ENCODE results near the gene NFIC.
A peak's percentile ranks its signal among the peaks of the same experiment; 100 is the strongest.
"Not testable (repeated sequence)": the region's sequence is repeated elsewhere in the genome, so short reads cannot be mapped to it uniquely, and the experiment has no call there.

Gene NFIC

DNA sequence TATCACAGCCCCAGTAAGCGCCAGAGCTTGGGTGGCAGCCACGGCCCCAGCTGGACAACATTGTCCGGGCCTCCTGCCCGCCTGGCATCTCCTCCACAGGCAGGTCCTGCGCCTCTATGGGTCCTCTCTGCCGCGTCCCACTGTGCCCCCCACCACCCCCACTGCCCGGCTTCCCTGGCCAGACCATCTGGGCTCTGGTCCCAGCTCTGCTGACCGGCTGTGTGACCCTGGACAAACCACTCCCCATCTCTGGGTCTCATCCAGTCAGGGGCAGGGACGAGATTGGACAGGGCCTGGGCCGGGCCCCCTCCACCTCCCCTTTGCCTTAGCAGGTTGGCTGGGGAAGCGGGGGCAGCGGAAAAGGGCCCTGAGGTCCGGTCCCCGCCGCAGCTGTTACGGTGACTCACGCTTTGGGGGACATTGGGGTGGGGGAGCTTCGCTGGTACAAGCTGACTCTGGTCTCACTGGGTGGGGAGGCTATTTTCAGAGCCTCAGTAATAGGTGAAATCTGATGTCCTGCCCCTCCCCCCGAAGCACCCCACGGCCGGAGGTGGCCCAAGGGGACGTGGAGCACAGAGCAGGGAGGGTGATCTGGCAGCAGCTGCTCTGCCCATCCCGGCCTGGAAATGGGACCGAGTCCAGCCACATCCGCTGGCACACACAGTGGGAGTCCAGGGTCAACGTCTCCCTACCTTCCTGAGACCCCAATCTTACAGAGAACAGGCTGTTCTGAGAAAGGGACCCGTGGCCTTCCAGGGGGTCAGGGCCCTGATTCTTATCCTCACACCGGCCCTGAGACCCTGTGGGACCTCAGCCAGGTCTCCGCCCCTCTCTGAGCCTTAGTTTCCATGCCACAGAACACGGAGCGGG lies 9.1 kb downstream of the NFIC start:
- DNase-seq: no peak

DNA sequence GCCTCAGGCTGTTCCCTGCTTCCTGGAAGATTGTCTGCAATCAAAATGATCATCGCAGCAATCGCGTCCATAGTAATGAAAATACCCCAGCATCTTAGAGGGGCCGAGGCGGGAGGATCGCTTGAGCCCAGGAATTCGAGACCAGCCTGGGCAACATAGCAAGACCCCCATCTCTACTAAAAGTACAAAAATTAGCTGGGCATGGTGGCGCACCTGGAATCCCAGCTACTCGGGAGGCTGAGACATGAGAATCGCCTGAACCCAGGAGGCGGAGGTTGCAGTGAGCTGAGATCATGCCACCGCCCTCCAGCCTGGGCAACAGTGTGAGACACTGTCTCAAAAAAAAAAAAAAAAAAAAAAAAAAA lies 9.7 kb downstream of the NFIC start:
- DNase-seq: not testable (repeated sequence)

DNA sequence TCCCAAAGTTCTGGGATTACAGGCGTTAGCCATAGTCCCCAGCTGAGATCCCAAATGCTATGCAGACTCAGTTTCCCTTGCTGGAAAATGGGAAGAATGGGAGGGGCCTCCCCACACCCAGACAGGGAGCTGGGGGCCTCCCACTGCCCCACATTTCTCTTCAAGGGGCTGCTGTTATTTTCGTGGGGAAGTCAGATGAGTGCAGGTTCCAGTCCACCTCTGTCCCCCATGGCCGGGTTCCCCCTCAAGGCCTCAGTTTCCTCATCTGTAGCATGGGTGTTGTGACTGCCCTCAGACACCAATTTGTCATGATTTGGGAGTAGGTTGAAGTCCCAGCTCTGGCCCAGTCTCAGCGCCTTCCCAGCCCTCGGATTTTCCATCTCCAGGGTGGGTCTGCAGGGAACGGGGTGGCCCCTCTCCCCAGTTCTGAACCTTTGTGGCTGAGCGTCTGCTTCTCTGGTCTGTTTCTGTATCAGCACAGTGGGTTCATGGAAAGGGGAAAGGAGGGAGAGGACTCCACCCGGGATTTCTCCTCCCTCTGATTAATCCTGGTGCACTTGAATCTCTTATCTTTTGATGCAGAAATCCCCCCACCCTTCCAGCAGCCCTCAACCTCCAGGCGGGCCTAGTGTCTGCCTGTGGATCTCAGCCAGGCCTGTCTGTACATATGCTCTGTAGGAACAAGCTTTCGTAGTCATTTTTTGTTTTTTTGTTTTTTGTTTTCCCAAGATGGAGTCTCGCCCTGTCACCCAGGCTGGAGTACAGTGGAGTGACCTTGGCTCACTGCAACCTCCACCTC lies 12.2 kb downstream of the NFIC start:
- DNase-seq: peak; percentile 7

DNA sequence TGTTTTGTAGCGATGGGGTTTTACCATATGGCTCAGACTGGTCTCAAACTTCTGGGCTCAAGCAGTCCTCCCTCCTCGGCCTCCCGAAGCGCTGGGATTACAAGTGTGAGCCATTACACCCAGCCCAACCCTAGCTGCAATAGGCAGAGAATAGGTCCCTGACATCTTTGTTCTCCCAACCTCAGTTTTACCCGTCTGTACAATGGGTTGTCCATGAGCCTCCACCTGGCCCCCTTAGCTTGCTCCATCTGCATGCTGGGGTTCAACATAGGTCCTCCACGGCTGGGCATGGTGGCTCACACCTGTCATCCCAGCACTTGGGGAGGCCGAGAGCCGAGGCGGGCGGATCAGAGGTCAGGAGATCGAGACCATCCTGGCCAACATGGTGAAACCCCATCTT lies 14.4 kb downstream of the NFIC start:
- DNase-seq: no peak

DNA sequence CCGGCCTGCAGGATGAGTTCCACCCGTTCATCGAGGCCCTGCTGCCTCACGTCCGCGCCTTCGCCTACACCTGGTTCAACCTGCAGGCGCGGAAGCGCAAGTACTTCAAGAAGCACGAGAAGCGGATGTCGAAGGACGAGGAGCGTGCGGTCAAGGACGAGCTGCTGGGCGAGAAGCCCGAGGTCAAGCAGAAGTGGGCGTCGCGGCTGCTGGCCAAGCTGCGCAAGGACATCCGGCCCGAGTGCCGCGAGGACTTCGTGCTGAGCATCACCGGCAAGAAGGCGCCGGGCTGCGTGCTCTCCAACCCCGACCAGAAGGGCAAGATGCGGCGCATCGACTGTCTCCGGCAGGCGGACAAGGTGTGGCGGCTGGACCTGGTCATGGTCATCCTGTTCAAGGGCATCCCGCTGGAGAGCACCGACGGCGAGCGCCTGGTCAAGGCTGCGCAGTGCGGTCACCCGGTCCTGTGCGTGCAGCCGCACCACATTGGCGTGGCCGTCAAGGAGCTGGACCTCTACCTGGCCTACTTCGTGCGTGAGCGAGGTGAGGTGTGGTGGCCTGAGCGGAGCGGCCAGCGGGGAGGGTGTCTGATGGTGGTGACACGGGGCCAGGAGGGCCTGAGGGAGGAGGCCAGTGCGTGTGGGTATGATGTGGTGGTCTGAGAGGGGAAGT lies 15.5 kb downstream of the NFIC start:
- no peak for DNase-seq

DNA sequence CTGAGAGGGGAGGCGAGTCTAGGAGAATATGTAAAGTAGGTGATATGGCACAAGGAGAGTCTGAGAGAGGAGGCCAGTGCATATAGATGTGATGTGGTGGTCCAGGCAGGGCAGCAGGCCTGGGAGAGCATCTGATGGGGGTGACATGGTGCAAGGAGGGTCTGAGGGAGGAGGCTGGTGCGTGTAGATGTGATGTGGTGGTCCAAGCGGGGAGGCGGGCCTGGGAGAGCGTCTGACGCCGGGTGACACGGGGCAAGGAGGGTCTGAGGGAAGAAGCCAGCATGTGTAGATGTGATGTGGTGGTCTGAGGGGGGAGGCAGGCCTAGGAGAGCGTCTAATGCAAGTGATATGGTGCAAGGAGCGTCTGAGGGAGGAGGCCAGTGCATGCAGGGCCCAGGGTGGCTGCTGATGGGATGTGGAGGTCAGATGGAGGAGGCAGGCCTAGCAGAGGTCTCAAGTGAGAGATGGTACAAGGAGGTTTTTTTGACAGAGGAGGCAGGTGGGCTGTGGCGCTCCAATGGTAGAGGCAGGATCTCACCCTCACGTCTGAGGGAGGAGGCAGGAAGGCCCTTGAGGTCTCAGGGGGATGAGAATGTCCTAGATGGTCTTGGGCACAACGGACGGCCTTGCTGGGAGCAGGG lies 16.2 kb downstream of the NFIC start:
- DNase-seq: no peak

DNA sequence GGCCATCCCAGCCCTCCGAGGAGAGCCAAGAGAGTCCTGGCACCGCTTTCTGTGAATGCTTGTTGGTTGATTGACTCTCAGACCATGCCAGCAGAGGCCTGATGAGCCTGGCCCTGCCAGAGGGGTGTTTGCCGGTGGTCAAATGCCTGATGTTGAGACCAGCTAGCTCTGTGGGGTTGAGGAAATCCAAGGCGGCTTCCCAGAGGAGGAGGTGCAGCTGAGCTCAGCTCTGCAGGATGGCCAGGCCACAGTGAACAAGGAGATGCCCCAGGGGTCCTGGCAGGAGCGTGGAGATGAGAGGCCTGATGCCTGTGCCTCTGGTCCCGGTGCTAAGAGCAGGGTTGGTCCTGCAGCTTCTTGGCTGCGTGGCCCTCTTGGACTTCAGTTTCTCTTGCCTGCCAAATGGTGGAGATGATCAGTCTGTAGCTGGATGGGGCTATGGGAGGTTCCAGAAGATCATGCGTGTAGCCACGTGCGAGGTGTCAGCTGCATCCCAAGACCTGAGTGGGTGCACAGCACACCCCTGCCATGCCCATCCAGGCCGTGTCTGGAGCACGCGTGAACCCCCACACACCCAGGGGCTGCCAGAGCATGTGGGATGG lies 16.8 kb downstream of the NFIC start:
- DNase-seq: no peak

DNA sequence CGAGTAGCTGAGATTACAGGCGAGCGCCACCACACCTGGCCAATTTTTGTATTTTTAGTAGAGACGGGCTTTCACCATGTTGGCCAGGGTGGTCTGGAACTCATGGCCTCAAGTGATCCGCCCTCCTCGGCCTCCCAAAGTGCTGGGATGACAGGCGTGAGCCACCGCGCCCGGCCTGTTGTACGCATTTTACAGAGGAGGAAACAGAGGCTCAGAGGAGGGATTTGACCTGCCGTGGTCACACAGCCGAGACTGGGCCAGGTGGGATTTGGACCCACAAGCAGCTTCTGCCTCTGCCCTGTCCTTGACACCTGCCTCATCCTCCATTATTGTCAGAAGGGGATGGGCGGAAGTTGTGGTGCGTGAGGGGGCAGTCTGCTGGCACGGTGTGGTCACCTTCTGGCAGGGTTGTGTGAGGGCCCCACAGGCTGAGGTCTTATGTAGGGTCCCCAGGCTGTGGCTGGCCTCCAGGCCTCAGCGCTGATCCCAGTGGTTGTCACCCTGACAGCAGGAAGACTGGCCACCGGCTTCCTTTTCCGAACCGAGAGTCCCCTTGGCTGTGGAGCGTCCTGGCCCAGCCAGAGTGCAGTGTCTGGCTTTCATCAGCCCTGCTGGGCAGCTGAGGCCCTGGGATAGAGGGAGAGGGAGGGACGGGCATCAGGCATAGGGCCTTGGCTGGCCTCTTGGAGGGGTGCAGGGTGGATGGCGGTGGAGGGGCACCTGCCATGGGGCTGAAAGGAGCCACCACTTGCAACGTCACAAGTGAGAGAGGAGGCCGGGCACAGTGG lies 20.3 kb downstream of the NFIC start:
- no peak for DNase-seq

DNA sequence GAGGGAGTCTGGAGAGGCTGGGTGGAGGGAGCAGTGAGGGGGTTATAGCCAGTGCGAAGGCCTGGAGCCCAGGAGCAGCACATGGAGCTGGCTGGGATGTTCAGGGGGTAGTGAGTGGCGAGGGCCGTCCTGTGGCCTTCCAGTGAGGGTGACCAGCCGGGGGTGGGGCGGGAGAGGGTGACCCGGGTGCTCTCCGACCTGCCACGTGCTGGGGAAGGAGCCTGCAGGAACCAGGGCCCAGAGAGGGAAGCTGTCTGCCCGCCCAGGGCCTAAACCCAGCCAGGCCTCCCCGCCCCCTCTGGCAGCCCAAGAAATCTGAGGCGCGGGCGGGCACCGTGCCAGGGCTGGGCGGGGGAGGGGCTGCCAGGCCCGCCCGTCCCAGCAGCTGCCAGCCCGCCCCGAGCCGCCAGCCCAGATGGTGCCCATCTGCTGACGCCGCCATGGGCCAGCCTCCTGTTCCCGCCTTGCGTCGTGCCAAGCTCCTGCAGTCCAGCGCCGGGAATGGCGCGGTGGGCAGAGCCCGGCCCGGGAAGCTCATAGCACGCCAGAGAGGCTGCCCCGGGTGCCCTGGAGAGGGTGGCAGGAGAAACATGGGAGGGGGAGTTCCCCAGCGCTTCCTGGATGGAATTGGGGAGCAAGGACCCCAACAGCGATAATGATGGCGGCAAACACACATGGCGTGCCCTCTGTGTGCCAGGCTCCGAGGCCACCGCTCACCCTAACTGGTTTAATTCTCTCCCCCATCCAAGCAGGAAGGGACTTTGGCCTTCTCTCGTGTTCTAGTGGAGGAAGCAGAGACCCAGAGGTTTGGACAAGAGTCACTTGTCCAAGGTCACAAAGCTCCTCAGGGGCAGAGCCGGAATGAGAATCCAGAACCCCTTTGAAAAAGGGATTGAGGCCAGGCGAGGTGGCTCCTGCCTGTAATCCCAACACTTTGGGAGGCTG lies 21.5 kb downstream of the NFIC start:
- no peak for DNase-seq

DNA sequence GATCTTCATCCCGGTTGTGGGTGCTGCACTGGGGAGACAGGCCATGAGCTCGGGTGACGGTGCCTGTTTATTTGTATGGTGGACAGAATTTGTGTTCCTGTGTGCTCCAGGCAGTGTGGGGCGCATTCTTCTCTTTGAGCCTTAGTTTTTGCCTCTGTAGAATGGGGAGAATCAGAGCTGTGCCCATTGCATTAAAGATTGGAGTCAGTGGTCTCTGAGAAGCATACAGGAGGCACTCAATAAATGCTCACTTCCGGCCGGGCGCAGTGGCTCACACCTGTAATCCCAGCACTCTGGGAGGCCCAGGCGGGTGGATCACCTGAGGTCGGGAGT lies 23.0 kb downstream of the NFIC start:
- DNase-seq: no peak

DNA sequence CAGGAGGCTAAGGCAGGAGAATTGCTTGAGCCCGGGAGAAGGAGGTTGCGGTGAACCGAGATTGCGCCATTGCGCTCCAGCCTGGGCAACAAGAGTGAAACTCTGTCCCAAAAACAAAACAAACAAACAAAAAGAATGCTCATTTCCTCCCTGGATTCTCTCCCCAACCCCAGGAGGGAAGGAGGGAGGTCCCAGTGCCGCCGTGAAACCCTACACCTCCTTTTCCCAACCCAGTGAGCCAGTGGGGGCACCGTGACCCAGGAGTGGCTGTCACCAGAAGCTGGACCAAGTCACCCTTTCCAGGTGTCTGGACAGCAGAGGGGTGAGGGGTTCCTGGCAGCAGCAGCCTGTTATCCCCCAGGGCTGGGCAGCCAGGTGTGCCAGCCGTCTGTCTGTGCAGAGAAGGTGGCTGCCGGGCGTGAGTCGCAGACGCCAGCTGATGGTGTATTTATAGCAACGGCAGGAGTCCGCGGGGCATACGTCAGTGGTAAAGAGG lies 23.5 kb downstream of the NFIC start:
- DNase-seq: no peak

DNA sequence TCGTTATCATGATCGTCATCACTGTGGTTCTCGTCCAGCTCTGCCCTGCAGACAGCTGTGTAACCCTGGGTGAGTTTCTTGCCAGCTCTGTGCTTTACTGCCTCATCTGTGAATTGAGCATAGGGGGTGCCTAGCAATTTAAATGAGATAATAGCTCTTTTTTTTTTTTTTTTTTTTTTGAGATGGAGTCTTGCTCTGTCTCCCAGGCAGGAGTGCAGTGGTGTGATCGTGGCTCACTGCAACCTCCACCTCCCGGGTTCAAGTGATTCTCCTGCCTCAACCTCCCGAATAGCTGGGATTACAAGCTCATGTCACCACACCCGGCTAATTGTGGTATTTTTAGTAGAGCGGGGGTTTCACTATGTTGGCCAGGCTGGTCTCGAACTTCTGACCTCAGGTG lies 25.5 kb downstream of the NFIC start:
- DNase-seq: not testable (repeated sequence)

DNA sequence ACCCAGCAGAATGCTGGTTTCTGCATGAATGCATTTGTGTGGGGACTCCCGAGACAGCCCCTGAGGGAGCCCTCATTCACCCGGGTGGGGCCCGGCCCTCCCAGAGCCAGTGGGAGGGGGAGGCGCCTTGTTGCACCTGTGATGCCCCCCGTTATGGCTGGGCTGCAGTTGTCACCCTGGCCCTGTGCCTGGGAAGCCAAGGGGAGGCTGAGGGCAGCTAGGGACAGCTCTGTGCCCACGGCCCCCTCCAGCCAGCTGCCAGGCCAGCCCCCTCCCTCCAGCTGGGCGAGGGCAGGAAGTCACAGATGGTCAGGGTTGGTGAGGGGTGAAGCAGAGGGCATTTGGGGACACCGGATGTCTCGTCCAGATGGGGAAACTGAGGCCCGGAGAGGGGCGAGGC lies 26.1 kb downstream of the NFIC start:
- no peak for DNase-seq

DNA sequence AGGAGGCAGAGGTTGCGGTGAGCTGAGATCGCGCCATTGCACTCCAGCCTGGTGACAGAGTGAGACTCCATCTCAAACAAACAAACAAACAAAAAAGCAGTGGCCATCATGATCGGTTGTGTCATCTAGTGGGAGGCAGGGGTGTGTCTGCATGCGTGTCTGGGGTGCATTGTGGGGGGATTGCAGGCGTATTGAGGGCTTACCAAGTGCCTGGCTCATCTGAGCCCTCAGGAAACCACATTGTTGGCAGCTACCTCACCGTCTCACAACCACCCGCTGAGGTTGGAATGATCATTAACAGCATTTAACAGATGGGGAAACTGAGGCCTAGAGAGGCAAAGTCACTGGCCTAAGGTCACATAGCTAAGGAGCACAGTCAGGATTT lies 30.5 kb downstream of the NFIC start:
- no peak for DNase-seq

DNA sequence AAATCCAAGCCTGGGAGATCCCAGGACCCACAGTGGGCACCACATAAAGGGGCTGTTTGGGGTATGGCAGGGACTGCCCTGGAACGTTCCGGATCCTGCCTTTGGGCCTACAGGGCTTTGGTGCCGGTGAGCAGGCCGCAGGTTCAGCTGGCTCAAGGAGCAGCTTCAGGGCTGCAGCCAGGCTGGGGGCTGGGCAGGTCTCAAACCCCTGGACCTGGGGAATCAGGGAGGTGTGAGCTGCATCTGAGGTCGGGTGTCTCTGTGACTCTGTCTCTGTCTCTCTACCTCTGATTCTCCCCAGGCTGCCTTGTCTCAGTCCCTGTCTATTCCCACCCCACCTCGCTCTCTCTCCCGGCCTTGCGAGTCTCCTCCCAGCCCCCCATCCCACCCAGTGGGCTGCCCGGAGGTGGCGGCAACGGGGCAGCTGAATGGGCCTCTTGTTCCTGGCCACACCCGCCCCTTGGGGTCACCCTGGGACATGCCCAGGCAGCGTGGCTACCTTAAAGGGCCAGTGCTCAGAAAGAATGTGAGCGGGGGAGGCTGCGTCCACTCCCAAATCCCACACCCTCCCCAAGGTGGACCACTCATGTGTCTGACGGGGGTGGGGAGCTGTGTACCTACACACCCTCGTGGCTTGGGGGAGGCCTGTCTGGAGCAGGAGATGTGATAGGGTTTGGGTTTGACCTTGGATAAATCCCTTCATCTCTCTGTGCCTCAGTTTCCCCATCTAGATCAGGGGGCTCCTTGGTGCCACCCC lies 31.1 kb downstream of the NFIC start:
- DNase-seq: no peak

DNA sequence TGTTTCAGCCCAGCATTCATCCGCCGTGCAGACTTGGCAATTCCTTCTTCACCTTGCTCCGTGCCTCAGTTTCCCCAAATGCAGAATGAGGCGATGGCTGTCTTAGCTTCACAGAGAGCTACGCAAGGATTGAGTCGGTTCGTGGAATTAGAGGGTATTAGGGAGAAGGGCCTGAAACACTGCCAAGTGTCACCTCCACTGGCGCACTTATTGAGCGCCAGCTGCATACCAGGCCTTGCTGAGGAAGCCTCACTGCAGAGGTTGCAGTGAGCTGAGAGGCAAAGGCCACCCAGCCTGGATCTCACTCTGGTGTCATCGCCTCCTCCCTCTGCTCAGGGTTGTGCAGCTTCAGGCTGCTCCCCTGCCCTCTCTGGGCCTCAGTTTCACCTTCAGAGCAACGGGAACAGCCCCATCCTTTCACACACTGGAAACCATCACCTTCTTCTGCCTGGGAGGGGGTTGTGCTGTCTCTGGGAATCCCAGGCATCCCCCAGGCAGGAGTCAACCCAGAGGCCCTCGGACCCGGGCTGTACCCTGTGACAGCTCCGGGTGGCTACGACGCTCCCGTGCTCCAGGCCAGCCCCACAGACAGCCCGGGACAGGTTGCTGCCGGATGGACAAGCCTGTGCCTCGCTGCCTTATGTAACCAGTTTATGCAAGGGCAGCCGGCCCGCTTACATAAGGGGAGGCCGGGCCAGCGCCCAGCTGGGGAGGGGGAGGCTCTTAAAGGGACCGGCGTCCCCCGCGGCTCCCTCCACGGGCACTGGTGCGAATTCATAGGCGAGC lies 31.9 kb downstream of the NFIC start:
- no peak for DNase-seq

DNA sequence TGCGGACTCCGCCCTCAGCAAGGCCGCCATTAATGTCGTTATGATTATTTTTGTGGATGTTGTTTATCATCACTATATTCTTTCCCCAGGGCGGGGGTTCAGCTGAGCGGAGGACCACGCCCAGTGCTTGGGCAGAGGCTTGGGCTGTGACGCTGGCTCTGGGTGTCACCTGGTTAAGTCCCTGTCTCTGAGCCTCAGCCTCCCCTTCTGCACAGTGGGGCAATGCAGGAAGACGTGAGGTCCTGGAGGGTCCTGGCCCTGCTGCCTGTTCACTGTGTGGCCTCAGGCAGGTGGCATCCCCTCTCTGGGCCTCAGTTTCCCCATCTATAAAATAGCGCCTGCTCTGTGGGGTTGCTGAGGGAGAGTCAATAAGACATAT lies 32.5 kb downstream of the NFIC start:
- no peak for DNase-seq

DNA sequence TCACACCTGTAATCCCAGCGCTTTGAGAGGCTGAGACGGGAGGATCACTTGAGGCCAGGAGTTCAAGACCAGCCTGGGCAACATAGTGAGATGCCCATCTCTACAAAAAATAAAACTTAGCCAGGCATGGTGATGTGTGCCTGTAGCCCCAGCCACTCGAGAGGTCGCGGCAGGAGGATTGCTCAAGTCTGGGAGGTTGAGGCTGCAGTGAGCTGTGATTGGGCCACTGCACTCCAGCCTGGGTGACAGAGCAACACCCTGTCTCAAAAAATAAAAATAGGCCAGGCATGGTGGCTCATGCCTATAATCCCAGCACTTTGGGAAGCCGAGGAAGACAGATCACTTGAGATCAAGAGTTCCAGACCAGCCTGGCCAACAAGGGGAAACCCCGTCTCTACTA lies 32.9 kb downstream of the NFIC start:
- not testable (repeated sequence) for DNase-seq

All from OCI-M1 (cell line).